NOMO-1 treated with DMSO at 0.1 percent for 48 hours (cell line): ENCODE results near the gene C10orf95.
"Not testable (repeated sequence)": the region's sequence is repeated elsewhere in the genome, so short reads cannot be mapped to it uniquely, and the experiment has no call there.

Experiments
- DNase-seq: peaks from one replicate; lab custom pipeline; 2025; ENCODE audit not compliant: unreplicated experiment; lab: John Stamatoyannopoulos, UW

Gene C10orf95

DNA sequence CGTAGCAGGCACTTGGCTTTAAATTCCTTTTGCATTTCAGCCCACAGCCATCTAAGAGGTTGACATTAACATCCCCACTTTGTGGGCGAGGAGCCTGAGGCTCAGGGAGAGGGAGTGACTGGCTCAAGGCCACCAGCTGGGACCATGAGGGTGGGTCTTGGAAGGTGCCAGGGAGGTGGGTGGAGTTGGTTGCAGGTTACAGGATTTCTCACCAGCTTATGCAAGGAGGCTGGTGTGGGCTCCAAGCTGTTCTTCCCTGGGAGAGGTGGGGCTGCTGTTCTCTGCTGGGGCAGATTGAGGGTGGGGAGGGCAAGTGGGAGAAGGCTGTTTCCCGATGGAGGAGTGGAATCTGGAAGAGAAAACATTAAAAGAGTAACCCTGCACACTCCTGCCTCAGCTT is 14.1 kb upstream of the C10orf95 start:
- no peak for DNase-seq

DNA sequence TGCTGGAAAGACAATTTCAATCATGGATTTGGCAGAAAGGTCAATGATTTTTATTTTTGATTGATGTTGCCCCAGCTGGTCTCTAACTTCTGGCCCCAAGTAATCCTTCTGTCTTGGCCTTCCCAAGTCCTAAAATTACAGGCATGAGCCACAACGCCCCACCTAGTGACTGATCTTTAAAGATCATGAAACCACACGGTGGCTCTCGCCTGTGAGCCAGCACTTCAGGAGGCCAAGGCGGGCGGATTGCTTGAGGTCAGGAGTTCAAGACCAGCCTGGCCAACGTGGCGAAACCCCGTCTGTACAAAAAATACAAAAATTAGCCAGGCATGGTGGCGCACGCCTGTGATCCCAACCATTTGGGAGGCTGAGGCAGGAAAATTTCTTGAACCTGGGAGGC is 12.6 kb upstream of the C10orf95 start:
- no peak for DNase-seq

DNA sequence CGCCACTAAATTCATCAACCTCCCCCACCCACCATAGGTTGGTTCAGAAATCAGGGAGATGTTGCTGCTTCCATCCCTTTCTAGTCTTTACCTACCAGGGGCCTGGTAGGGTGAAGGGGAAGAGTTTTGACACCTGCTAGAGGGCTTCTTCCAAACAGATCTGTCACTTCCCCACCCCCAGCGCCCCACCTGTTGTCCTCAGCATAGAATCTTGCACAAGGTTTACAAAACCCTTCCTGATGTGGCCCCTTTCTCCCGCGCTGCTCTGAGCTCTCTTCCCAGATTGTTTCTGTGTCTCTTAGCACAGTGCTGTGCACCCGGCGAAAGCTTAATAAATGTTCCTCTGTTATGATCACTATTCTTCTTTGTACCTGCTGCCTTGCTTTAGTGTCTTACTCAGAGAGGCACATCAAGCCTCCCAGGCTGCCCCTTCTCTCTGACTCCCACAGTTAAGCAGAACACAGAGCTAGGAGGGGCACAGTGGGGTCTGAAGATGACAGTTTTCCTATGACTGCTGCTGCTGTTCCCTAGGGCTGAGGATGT is 11.2 kb upstream of the C10orf95 start:
- DNase-seq: no peak

DNA sequence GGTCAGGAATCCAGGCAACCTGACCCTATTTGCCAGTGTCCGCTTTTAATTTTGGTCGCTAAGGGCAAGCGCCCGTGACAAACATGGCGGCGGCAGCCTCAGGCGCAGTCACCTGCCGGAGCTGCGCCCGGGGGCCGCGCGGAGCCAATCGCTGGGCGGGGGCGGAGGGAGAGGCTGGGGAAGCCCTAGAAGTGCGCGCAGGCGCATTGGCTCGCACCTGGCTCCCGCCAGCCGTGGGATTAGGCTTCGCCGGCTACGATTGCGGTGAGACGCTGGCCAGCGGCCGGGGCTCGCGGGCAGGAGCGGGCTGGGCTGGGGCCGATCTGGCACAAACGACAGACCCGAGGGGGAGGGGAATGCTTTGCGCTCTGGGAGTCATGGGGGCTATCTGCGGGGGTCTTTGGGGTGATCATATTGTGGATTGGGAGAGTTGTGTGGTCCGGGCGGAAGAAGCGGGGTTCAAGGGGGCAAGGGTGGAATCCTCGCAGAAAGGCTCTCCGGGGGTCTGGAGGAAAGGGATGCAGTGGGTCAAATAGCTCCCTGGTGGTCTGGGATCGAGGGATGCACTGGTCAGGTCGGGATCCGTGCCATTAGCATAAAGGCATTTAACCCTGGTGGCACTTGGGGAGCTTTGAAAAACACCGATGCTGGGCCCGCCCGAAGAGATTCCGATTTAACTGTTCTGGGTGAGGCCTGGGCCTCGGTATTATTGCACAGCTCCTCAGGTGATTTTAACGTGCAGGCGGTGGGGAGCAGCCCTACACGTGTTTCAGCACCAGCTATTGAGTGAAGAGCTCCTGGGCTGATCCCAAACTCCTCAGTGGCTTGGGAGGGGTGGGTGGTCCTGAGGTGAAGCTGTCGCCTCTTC is 10.1 kb upstream of the C10orf95 start:
- DNase-seq: peak; percentile 85

DNA sequence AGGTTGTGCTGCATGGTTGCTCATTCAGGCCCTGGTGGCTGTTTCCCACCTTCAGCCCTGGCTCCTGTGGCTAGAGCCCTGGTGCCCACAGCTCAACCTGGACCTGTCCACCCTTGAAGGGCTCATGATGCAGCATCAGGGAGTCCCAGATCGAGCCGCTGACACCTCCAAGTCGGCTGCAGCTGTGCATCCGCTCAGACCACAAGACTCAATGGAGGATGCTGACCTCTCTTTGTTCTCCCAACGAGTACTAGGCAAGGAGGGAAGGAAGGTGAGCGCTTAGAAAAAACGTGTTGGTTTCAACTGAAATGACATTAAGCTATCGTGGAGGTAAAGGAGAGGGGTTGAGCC is 9.5 kb upstream of the C10orf95 start:
- no peak for DNase-seq

DNA sequence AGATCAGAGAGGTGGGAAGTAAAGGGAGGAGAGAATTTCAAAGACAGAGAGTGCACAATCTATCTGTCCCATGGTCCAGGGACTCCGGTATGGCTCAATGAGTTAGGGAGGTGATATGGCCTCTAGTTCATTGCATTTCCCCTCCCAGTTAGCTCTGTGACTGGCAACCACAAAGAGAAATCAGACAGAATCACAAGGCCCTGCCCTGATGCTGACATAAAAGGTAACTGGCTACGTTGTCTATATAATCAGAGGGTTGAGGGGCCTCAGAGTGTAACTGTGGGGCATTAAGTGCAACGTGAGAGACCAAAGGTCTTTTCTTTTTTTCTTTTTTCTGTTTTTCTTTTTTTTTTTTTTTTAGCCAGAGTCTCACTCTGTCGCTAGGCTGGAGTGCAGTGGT is 7.3 kb upstream of the C10orf95 start:
- DNase-seq: no peak

DNA sequence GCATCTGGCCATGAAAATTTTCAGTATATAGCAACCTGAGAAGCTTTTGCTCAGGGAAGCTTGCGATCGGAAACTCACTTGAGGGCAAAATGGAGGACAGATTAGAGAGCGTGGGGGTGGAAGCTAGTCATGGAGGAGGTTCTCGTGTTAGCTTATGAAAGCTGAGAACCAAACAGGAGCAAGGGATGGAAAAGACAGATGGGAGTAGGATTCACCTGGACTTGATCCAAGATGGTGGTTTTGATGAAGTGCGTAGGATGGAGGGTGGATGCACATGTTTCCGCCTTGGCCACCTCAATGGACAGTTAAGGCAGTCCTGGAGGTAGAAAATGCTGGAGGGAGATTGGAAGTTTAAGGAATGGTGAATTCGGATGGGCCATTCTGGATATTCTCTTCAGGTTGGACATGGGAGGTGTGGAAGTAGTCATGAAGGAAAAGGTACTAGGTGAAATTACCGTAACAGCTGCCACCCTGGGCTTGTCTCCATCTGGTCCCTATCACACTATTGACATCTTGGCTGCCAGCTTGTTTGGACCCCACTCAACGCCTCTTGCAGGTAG is 6.3 kb upstream of the C10orf95 start:
- DNase-seq: no peak

DNA sequence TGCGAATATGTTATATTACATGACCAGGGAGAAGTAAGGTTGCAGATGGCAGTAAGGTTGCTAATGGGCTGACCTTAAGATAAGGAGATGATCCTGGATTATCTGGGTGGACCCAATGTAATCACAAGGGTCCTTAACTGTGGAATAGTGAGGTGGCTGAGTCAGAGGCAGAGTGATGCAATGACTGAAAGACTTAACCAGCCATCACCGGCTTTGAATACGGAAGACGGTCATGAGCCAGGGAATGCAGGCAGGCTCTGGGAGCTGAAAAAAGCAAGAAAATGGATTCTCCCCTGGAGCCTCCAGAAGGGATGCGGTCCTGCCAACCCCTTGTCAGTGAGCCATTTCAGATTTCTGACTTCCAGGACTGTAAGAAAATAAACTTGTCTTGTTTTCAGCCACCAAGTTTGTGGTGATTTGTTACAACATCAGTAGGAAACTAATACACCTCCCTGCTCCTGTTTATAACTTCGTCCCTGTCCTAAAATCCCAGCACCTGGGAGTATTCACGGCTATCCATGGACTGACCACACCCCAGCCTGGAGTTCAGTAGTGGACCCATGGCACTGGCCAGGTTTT is 4.6 kb upstream of the C10orf95 start:
- DNase-seq: peak; percentile 27

DNA sequence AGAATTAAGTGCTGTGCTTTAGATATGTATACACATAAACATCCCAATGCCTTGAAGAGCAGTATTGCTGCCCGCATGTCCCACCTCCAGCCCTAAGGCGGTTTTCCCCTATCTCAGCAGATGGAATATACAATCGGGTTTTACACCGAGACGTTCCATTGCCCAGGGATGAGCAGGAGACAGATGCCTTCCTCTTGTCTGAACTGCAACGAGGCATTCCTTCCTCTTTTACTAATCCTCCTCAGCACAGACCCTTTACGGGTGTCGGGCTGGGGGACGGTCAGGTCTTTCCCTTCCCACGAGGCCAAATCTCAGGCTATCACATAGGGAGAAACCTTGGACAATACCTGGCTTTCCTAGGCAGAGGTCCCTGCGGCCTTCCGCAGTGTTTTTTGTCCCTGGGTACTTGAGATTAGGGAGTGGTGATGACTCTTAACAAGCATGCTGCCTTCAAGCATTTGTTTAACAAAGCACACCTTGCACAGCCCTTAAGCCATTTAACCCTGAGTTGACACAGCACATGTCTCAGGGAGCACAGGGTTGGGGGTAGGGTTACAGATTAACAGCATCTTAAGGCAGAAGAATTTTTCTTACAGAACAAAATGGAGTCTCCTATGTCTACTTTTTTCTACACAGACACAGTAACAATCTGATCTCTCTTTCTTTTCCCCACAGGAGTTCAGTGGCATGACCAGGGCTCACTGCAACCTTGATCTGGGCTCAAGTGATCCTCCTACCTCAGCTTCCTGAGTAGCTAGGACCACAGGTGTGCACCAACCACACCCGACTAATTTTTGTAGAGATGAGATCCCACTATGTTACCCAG is 3.5 kb upstream of the C10orf95 start:
- DNase-seq: not testable (repeated sequence)

DNA sequence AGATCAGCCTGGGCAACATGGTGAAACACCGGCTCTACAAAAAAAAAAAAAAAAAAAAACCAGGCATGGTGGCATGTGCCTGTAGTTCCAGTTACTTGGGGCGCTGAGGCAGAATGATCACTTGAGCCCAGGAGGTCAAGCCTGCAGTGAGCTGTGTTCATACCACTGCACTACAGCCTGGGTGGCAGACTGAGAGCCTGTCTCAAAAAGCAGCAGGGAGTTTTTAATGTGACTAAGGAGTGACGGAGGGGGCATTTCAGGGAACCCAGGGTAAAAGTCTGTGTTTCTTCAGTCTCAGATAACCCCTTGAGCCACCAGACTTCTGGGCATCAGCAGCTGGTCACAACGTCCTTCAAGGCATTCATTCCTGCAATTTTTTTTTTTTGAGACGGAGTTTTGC is 2.2 kb upstream of the C10orf95 start:
- no peak for DNase-seq

DNA sequence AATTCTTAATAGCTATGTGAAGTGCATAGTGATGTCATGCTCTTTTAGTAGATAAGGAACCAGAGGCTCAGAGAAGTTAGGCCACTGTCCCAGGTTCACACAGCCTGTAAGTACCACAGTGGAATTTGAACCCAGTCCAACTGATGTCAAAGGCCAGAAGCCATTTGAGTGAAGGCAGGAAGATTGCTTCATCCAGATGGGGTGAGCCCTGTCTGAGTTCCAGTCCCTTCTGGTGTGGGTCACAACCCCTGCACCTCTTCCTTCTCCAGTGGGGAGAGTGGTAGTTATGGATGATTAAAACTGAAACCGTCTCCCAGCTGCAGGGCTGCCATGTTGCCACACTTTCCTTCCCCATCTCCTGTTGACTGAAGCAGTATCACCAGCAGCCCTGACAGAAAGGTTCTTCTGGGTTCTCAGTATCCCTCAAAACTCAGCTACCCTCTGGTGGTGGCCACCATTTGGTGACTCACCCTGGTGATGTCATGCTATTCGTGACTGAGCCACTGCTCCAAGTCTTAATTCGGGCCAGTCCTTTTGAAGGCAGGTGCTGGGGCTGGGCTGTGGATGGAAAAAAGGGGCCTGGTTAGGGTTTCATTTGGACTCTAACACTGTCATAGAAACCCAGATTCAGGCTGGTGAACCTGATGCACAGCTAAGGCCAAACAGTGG is 1.5 kb upstream of the C10orf95 start:
- peak; percentile 67 for DNase-seq

DNA sequence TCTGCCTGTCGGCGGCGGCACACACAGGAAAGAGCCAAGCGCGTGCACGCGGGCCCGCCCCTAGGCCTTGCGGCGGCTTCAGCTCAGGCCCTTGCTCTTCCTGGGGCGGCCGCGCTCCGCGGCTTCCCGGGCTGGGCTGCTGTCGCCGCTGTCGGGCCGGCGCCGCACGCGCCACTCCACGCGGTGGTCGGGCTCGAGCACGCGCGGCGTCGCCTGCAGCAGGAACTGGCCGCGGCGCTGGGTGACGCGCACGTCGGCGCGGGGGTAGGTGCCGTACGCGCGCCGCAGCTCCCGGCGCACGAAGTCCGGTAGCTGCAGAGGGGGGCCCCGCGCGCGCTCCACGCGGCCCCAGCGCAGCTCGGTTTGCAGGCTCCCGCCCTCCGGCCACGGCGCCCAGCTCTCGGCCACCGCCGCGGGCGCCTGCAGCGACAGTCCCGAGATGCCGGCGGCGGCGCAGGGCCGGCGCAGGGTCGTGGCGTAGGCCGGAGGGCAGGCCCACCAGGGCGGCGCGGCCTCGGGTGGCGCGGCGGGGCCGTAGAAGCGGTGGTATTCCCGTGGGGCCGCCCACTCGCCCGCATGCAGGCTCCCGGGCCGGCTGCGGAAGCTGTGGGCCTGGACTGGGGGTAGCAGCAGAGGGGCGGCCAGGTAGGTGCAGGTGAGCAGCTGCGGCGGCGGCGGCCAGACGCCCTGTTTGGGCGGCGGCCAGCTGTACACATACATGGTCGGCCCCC is 804 bp downstream of the C10orf95 start:
- peak; percentile 83 for DNase-seq

DNA sequence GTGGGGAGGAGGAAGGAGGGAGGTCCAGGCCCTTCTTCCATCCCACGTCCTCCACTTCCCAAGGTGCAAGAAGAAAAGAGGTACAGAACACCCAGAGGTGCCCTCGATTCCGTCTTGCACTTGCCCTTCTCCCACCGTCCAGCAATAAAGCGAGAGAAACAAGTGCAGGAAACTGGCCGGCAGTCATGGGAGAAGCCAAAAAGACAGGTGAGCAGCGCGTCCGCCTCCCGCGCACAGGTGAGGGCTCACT is 1.3 kb downstream of the C10orf95 start:
- no peak for DNase-seq

DNA sequence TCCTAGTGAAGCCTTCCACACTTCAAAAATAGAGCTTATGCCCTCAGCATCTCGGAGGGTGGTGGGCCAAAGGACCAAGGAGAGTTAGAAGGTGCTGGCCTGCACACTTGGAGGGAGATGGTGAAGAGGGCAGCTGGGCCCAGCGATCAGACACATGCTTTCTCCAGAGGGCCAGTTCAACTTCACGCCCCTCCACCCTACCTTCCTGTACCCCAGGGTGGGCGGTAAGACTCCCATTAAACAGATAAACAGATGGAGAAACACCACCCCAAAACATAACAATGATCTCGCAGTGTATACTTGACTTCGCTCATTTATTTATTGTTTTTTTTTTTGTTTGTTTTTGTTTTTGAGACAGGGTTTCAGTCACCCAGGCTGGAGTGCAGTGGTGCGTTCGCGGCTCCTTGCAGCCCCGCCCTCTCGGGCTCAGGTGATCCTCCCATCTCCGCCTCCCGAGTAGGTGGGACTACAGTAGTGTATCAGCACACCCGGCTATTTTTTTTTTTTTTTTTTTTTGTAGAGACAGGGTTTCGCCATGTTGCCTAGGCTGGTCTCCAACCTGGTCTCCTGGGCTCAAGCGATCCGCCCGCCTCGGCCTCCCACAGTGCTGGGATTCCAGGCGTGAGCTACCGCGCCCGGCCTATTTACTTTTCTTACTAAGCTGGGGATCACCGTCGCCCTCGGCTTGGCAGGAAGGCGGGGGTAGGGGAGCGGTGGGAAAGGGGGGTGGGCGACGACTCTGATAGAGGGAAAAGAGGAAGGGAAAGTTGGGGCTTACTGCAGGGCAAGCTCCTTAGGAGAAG is 1.8 kb downstream of the C10orf95 start:
- DNase-seq: peak; percentile 71

DNA sequence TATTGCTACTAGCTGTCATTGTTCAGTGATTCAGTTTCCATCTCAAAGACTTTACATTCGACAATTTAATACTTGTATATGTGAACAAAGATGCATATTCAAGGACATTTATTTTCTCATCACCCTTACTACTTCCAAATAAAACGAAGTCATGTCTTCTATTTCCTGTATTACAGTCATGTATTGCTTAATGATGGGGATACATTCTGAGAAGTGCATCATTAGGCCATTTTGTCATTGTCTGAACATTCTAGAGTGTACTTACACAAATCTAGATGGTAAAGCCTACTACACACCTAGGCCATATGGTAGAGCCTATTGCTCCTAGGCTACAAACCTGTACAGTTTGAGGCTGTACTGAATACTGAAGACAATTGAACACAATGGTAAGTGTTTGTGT is 6.5 kb downstream of the C10orf95 start:
- DNase-seq: no peak

DNA sequence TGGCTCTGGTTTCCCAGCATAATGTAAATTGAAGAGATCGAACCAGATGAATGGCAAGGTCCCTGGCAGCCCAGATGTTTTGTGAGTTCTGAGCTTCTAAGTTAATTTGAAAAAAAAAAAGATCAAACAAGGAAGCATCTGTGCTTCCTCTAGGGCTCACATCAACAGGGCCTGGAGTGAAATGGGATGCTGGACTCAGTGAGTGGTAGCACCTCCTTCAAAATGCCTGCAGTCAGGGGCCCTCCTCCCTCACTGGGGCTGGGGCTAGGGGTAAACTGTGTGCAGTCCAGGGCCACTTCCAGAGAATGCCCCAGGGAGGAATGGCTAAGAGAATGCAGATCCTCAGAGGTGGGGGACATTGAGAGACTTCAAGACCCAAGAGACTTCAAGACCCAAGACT is 13.0 kb downstream of the C10orf95 start:
- DNase-seq: no peak

DNA sequence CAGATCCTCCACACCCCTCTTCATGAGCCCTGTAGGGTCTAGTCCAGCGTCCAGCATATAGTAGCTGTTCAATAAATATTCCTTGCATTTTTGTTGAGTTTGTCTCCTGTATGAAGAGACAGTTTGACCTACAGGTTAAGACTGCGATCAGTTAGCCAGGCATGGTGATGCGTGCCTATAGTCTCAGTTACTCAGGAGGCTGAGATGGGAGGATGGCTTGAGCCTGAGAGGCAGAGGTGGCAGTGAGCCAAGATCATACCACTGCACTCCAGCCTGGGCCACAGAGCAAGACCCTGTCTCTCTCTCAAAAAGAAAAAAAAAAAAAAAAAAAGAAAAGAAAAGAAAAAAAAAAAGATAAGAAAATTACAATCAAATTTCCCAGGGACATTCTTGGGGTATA is 13.8 kb downstream of the C10orf95 start:
- DNase-seq: no peak

DNA sequence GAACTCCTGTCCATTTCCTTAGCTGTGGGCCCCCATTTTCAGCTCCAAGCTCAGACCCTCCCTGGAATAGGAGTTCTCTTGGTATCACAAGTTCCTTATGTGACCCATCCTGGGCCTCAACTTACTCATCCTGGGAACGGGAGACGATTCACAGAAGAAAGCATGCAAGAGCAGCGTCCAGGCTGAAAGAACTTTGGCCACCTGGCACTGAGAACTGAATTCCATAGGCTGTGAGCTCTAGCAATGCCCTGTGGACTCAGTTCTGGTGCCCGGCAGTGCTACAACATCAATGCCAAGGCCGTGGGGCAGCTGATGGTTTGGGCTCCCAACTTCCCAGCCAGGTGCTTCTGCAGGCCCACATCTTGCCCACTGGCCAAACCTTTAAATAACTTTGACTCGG is 15.0 kb downstream of the C10orf95 start:
- DNase-seq: no peak

DNA sequence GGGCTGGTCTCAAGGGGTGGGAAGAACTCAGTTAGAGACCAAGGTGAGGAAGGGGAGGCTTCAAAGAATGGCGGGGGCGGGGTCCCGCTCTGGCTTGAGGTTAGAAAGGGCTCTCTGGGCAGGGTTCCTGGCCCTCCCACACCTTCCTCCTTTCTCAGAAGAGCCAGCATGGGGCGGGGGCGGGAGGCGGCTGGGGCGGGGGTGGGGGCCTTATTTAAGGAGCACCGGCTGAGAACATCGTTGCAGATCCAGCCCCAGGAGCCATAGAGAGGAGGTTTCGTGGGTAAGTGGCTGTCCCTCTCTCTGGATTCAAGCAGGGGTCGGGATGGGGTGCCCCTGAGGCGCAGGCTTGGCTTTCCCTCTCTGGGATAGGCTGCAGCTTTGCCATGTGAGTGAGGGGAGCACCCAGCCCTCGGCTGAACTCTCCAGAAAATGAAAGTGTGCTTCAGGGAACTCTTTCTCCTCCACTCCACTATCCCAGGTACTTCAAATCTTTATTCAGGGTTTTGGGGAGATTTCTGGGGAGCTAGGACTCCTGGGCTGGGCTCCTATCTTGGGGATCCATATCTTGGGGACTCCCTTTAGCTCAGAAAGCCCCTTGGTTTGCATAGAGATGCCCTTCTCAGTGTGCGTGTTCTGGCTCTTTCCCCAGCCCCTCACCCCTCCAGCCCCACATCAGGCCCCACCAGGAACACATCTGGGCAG is 15.7 kb downstream of the C10orf95 start:
- DNase-seq: no peak
